IPS-20b (cell line): Measurements from ENCODE around the gene POU3F2.

Source experiments
- H3K27ac ChIP-seq: one replicate; pipeline ENCODE4 v1.5.1; 2013; ENCODE audit warnings: low read length
- H3K27me3 ChIP-seq: 2 replicates; pipeline ENCODE4 v1.6.1; 2013; ENCODE audit warnings: mild to moderate bottlenecking, low read length, inconsistent platforms; ENCODE audit not compliant: insufficient read depth
- H3K36me3 ChIP-seq: 2 replicates; pipeline ENCODE4 v1.6.1; 2013; ENCODE audit warnings: low read depth, mild to moderate bottlenecking, inconsistent platforms, low read length, moderate library complexity; ENCODE audit not compliant: insufficient read depth
- H3K4me1 ChIP-seq: 2 replicates; pipeline ENCODE4 v1.6.1; 2013; ENCODE audit warnings: mild to moderate bottlenecking, control low read depth, inconsistent platforms, low read length, moderate library complexity; ENCODE audit not compliant: insufficient read depth
- H3K4me3 ChIP-seq: 2 replicates; pipeline ENCODE4 v1.5.1; 2013; ENCODE audit warnings: mild to moderate bottlenecking, low read length, inconsistent platforms
- H3K9ac ChIP-seq: 2 replicates; pipeline ENCODE4 v1.6.1; 2013; ENCODE audit warnings: low read depth, mild to moderate bottlenecking, inconsistent platforms, low read length, moderate library complexity
- H3K9me3 ChIP-seq: 2 replicates; pipeline ENCODE4 v1.6.1; 2013; ENCODE audit warnings: mild to moderate bottlenecking, low read depth, low read length, inconsistent platforms; ENCODE audit not compliant: insufficient read depth

POU3F2 gene

DNA sequence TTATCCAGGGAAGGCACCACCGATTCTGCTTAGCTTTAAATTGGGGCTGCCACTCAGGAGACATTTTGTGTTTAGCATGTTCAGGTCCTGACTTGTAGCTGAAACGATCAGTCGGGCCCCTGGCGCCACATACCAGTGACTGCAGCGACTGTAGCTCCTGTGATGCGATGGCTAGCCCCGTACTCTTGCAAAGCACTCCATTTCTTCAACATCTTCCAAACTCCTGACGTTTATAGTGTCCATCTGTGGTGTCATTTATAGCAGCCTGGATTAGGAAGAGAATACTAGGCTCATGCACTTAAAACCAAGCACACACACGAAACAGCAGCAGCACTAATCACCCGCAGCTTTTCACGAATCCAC is 13.0 kb downstream of the POU3F2 start:
- H3K9me3 ChIP-seq, result no peaks in the 10 kb centered on the region
- H3K4me3 ChIP-seq, result peak overlapping the region; percentile 60; the same call in 1 of the 2 replicates
- H3K36me3 ChIP-seq, result no peaks in the 10 kb centered on the region
- H3K27ac ChIP-seq, result no peak overlapping the region
- H3K9ac ChIP-seq, result no peak overlapping the region
- peaks cover 78% of the 10 kb centered on the region for H3K27me3 ChIP-seq
- peaks cover 3% of the 10 kb centered on the region; the same call in 1 of the 2 replicates for H3K4me1 ChIP-seq

DNA sequence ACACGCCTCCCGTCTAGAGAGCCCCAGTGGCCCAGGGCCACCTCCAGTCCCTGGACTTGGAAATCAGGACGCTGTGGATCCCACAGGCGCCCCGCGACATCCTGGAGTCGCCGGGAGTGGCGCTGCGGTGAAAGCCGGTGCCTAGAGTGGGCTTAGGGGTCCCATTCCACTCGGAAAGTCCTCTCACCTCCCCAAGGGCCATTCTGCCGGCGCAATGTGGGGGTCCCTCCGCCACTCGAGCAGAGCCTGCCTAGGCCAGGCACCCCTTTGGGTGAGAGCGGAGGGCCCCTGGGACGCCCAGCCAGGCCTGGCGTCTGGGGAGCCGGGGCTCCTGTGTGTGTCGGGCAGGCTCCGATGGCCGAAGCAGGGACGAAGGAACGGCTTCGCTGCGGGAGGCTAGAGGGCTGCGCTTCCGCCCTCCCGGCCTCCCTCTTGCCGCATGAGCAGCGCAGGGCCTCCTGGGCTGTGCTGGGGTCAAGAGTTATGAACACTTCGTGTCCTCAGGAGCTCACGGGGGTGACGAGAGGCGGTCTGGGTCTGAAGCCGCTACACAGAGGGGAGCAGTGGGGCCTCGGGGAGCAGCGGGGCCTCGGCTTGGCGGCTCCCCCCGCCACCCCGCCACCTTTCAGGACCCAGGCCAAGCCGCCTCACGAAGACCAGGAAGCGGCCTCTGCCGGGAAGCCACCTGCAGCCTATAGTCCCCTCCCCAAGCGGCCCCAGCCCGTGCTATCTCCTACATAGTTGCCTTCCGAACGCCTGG is 13.6 kb downstream of the POU3F2 start:
- Histone ChIP-seq H3K27ac (no peak overlapping the region), H3K9me3 (no peaks in the 10 kb centered on the region), H3K36me3 (no peaks in the 10 kb centered on the region), H3K9ac (no peak overlapping the region; the same call in 1 of the 2 replicates), H3K27me3 (peaks cover 73% of the 10 kb centered on the region), H3K4me3 (peak overlapping the region; percentile 60; the same call in 1 of the 2 replicates), H3K4me1 (peaks cover 3% of the 10 kb centered on the region; the same call in 1 of the 2 replicates)

- Histone ChIP-seq H3K27me3 (peaks cover 65% of the 10 kb centered on the region), H3K4me3 (peak overlapping the region; percentile 60; the same call in 1 of the 2 replicates)
These were observed 14.3 kb downstream of the POU3F2 start for GRCh38 chr6:98848539-98849242.

GRCh38 chr6:98864497-98864896 is 30.1 kb downstream of the POU3F2 start:
- H3K27me3 ChIP-seq, result no peaks in the 10 kb centered on the region
- H3K9me3 ChIP-seq, result no peaks in the 10 kb centered on the region
- H3K4me3 ChIP-seq, result no peak overlapping the region
- H3K9ac ChIP-seq, result no peak overlapping the region
- no peaks in the 10 kb centered on the region for H3K36me3 ChIP-seq
- H3K27ac ChIP-seq, result no peak overlapping the region
- no peaks in the 10 kb centered on the region for H3K4me1 ChIP-seq

More at GRCh38 chr6:98848539-98849242, 14.3 kb downstream of the POU3F2 start:
- Histone ChIP-seq H3K9ac (no peak overlapping the region), H3K9me3 (no peaks in the 10 kb centered on the region), H3K36me3 (no peaks in the 10 kb centered on the region), H3K27ac (no peak overlapping the region), H3K4me1 (peaks cover 3% of the 10 kb centered on the region; the same call in 1 of the 2 replicates)

- H3K4me3 ChIP-seq, result no peak overlapping the region
- no peak overlapping the region for H3K9ac ChIP-seq
- H3K36me3 ChIP-seq, result no peaks in the 10 kb centered on the region
- no peaks in the 10 kb centered on the region for H3K9me3 ChIP-seq
- no peaks in the 10 kb centered on the region for H3K27me3 ChIP-seq
- no peak overlapping the region for H3K27ac ChIP-seq
- no peaks in the 10 kb centered on the region for H3K4me1 ChIP-seq
These were observed 36.7 kb downstream of the POU3F2 start for GRCh38 chr6:98871057-98871456.

DNA sequence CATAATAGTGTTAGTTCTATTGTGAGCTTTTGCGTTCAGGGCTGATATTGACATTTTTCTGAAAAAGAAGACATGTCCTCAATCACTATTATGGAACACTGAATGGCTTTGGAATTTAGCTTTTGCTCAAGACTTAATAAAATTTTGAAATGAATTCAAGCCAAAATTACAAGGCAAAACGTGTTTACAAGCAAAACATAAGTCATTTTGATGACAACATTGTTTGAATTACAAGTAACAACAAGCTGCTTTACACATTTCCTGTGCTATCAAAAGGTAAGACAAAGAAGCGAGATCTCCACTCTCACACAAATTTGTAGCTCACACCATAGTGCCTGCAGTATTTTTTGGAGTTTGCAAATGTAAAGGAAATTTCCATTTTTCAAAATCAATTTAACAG is 37.4 kb downstream of the POU3F2 start:
- Histone ChIP-seq H3K4me1 (no peaks in the 10 kb centered on the region), H3K9ac (no peak overlapping the region), H3K4me3 (no peak overlapping the region), H3K9me3 (no peaks in the 10 kb centered on the region), H3K27ac (no peak overlapping the region), H3K36me3 (no peaks in the 10 kb centered on the region), H3K27me3 (no peaks in the 10 kb centered on the region)

GRCh38 chr6:98875375-98875774 is 41.0 kb downstream of the POU3F2 start:
- no peak overlapping the region for H3K9ac ChIP-seq
- no peaks in the 10 kb centered on the region for H3K36me3 ChIP-seq
- H3K9me3 ChIP-seq, result no peaks in the 10 kb centered on the region
- H3K27me3 ChIP-seq, result no peaks in the 10 kb centered on the region
- no peak overlapping the region for H3K4me3 ChIP-seq
- H3K4me1 ChIP-seq, result no peaks in the 10 kb centered on the region
- H3K27ac ChIP-seq, result no peak overlapping the region

DNA sequence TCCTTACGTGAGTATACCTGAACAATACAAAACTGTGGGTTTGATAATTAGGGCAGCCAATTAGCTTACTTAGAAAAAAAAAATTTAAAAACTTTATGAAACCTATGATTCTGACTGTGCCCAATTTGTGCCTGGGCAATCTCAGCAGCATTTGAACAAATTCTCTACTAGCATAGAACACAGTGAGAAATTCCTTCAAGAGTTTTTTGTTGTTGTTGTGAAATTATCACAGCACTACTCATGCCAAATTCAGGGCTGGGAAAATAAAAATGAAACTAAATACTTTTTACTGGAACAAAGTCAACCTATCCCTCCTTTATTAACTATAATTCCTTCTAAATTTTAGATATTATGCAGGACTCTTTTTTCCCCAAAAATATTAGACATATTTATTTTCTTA is 42.9 kb downstream of the POU3F2 start:
- H3K4me1 ChIP-seq, result no peaks in the 10 kb centered on the region
- no peak overlapping the region for H3K9ac ChIP-seq
- H3K9me3 ChIP-seq, result no peaks in the 10 kb centered on the region
- no peaks in the 10 kb centered on the region for H3K36me3 ChIP-seq
- H3K27ac ChIP-seq, result no peak overlapping the region
- H3K4me3 ChIP-seq, result no peak overlapping the region
- H3K27me3 ChIP-seq, result no peaks in the 10 kb centered on the region

DNA sequence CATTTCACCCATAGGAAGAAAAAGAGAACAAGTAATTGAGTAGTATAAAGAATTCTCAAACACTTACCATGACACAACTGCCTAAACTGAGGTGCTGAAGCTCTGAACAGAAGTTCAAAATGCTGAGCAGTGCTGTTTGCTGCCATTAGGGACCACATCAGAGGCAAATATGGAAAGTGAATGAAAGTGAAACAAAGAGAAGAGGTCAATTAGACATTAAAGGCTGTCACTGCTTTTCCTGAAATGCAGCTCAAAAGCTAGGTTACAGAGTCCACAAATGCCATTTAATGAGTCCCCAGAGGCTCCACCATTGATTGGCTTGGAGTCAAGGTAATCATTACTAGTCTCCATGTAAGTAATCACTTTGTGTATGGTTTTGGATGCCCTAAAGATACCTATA is 46.1 kb downstream of the POU3F2 start:
- Histone ChIP-seq H3K4me1 (no peaks in the 10 kb centered on the region), H3K9ac (no peak overlapping the region), H3K9me3 (no peaks in the 10 kb centered on the region), H3K27me3 (no peaks in the 10 kb centered on the region), H3K27ac (no peak overlapping the region), H3K4me3 (no peak overlapping the region), H3K36me3 (no peaks in the 10 kb centered on the region)

DNA sequence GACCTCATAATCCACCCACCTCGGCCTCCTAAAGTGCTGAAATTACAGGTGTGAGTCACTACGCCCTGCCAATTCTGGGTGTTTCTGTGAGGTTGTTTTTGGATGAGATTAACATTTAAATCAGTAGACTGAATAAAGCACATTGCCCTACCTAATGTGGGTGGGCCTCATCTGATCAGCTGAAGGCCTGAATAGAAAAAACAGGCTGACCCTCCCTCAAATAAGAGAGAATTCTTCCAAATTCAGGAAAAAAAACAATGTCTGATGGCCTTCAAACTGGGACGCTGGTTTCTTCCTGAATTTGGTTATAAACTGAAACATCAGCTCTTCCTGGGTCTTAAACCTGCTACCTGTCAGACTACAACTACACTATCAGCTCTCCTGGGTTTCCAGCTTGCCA is 51.0 kb downstream of the POU3F2 start:
- Histone ChIP-seq H3K9ac (no peak overlapping the region), H3K4me1 (no peaks in the 10 kb centered on the region)

DNA sequence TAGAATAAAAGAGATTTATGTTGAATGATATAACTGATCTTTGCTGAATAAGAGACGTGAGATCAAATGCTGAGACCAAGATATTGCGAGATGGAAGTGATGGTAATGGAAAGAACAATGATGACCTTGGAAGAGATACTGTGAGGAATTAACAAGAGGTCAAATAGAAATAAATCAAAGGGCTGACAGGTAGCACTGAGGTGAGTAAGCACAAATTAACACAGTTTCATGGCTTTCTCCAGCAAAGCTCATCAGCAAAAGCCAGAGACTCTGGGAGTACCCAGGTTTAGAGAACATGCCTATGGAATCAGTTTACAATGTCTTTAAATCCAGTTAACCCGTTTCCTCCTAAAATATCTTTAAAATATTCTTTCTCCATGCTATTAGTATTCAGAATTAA is 53.3 kb downstream of the POU3F2 start:
- no peaks in the 10 kb centered on the region for H3K36me3 ChIP-seq
- H3K9me3 ChIP-seq, result no peaks in the 10 kb centered on the region
- H3K9ac ChIP-seq, result no peak overlapping the region
- no peaks in the 10 kb centered on the region for H3K27me3 ChIP-seq
- no peak overlapping the region for H3K27ac ChIP-seq
- H3K4me3 ChIP-seq, result no peak overlapping the region
- H3K4me1 ChIP-seq, result no peaks in the 10 kb centered on the region

More for the DNA sequence above, 51.0 kb downstream of the POU3F2 start:
- no peak overlapping the region for H3K4me3 ChIP-seq
- no peaks in the 10 kb centered on the region for H3K27me3 ChIP-seq
- no peaks in the 10 kb centered on the region for H3K36me3 ChIP-seq
- no peak overlapping the region for H3K27ac ChIP-seq
- no peaks in the 10 kb centered on the region for H3K9me3 ChIP-seq
